GM18909 (cell line): Measurements from ENCODE around the gene FUT7.

Source experiments
- ATAC-seq: cut with Tn5 transposase; IDR thresholded peaks from one replicate; pipeline ENCODE4 v1.9.1; 2021; ENCODE audit warnings: mild to moderate bottlenecking; ENCODE audit not compliant: unreplicated experiment, poor library complexity

The FUT7 gene

DNA sequence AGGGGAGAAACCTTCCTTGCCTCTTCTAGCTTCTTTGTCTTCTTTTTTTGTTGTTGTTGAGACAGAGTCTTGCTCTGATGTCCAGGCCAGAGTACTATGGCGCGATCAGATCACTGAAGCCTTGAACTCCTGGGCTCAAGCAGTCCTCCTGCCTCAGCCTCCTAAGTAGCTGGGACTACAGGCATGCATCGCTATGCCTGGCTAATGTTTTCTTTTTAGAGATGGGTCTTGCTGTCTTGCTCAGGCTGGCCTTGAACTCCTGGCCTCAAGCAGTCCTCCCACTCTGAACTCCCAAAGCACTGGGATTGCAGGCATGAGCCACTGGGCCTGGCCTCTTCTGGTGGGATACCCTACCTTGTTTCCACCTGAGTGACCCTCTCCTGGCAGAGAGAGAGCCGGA, 43.0 kb downstream of the FUT7 start:
- no peak for ATAC-seq

DNA sequence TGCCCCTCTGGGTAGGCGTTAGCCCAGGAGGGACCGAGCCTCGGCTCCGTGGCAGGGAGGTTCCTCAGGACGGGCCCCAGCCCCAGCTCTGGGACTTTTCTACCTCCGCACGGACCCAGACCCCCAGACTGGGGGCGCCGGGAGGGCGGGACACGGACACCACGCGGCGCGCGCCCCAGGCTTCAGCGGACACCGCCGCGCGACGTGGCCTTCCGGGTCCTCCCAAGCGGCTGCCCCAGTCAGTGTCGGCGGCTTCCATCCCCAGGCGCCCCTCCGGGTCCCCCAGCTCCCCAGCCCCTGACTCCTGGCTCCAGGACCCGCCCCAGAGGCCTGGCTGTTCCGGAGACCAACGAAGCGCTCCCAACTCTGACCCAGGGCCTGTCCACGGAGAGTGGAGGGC, 46.0 kb downstream of the FUT7 start:
- no peak for ATAC-seq

DNA sequence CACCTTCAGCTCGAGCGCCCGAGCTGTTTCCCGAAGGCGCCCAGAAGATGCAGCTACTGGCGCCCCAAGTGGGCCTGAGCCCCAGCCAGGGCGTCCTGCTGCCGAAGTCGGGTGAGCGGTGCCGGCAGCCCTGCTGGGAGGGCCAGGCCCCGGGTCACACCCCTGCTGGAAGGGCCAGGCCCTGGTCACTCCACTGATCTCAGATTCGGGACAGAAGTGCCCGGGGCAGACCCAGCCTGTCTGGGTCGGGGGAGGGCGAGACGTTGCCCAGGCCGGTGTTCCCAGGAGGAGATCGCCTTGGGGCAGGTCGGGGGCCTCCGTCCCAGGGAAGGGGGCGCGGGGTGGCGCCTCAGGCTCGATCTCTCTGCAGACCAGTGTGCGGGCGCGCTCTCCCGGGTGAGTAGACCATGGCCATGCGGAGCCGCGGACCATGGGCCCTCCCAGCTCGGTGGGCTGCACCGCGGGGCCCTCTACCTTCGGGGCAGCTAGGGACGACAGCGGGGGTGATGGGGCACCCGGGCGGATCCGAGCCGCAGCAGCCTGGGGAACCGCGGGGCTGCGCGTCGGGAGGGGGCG, 46.8 kb downstream of the FUT7 start:
- ATAC-seq = no peak

DNA sequence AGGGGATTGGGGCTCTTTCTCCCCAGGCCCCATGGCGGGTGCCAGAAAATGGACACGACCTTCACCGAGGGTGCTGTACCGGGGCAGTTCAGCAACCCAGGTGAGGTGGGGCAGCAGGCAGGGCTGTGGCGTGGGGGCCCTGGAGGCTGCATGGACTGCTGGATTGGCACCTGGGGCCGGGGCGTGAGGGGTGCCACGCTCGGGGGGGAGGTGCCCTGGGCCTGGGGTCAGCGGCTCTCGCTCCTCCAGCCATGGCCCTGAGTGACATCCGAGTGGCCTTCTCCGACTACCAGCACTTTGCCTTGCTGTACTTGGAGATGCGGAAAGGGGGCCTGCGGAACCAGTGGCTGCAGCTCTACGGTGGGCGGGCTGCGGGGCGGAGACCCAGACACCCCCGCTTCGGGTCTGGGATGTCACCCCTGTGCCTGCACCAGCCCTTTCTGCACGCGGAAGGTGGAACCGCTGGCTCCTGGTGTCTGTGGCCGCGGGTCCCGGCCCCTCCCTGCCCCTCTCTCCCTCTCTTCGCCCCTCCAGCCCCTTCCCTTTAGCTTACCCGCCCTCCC, 47.3 kb downstream of the FUT7 start:
- no peak for ATAC-seq

DNA sequence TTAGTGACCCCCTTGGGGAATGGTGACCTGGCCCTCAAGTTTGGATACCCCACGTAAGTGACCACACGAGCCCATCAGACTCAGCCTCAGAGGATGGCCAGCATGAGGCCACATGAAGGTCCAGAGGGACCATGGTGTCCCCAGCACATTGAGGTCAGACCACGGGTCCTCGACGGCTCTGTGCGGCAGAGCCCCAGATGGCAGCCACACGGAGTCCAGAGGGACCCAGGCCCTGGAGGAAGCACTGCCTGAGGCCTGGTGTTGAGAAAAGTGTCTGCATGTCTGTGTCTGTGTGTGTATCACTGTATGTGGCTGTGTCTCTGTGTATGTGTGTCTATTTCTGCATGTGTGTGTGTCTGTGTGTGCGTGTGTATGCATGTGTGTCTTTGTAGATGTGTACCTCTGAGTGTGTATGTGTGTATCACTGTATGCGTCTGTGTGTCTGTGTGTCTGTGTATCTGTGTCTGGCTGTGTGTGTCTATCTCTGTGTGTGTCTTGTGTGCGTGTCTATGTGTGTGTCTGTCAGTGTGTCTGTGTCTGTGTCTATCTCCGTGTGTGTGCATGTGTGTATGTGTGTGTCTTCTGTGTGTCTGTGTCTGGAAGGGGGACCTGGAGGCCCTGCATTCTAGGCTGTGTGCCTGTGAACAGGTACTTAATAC, 48.1 kb downstream of the FUT7 start:
- ATAC-seq = no peak

DNA sequence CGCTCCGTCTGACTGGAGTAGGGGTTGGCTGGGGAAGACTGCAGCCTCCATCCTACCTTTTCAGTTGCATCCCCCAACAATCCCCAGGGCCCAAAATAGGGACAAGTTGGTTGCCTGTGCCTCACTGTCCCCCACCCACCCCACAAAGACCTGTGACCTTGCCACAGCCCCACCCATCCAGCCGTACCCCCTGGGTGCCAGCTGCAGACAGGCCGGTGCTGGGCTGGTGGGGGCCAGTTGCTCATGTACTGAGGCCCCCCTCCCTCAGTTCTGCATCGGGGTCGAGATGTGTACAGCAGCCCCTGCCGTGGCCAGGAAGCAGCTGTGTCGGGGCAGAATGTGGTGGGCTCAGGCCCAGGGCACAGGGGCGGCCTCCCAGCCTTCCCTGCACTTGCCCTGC, 48.7 kb downstream of the FUT7 start:
- no peak for ATAC-seq

DNA sequence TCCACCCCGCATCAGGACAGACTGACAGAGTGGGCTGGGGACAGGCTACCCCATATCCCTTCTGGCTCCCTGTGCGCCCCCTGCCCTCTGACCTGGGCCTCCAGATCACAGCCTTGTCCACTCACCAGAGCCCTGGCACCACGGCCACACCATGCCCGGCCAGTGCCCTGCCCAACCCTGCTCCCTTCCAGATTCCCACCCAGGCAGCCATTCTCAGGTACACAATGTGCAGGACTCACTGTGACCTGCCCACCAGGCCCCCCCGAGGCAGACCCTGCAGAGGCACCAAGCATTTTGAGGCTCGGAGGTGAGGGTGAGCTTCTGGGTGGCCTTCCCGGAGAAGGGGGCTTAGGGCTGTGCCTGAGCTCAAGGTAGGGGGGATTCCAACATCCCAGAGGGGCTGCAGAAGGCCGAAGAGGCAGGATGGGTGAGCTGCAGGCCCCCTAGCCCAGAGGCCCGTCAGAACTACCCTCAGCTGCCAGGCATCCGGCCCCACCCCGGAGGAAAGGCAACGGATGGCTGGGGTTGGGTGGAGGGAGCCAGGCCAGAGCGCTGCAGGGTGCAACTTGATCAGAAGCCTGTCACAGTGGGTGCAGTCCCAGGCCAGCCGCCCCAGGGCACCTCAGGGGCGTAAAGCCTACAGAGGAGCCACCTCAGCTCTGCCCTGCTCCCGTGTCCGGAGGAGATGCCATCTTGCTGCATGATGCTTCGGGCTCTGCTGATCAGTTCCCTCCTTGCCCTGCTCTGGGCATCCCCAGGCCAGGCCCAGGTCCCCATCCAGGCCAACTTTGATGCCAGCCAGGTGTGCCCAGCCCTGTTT, 49.4 kb downstream of the FUT7 start, which contains the start of gene LCNL1:
LCNL1 (plus strand) TSS at position 762 of the 820 bp plus-strand sequence. CDS start 594 bp downstream, outside the sequence.
- no peak for ATAC-seq

DNA sequence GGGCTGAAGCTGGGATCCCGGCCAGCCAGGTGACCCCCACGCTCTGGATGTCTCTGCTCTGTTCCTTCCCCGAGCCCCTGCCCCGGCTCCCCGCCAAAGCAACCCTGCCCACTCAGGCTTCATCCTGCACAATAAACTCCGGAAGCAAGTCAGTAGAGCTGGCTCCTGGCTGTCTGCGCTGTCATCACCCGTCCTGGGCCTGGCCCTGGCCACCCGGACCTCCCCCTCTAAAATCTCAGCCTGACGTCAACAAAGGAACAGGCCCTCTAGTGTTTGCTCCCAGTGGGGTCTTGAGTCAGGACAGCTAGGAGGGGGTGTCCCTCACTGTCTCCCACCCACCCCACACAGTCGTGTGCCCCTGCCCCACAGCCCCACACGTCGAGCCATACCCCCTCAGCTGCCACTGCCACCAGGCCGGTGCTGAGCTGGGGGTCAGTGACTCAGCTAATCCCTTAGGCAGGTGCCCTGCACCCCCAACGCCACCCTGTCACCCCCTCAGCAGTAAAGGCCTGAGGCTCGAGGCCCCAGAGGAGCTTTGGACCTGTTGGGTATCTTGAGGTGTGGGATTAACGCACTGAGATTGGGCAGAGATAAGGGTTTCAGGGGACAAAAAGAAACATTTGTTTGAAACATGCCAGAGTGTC, 50.2 kb downstream of the FUT7 start:
- no peak for ATAC-seq

DNA sequence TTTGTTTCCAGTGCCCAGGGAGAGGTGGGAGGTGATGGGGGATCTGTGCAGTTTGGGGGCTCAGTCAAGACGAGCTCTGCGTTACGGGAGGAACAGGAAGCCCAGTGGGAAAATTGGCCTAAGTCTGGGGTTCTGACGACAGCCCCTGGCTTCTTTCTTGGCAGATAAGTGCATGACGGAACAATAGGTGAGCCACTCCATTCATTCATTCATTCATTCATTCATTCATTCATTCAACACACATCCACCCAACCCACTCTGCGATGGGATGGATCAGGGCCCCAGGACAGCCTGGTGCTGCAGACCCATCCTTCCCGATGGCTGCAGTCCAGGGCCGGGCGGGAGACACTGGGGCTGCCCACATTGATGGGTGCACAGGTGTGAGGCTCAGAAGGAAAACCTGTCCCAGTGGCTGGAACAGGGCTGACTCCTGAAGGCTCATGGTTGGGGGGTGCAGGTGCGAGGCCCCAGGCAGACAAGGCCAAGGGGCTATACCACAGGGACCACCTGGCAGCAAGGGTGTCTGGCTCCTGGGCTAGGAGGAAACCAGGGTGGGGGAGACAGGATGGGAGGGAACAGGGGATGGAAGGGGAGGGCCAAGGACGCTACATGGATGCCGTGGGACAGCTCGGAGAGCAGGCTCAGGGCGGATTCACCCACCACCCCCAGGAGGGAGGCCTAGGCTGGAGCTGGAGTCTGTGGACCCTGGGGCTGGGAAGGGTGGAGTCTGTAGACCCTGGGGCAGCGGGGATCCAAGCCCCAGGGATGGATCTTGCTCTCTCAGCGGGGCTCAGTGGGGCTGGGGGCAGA, 51.0 kb downstream of the FUT7 start:
- ATAC-seq = no peak
